GM21576 (cell line): ENCODE results near the gene WDR27.

Experiments
- ATAC-seq: cut with Tn5 transposase; IDR thresholded peaks from one replicate; pipeline ENCODE4 v1.9.1; 2021; ENCODE audit warnings: mild to moderate bottlenecking, moderate library complexity; ENCODE audit not compliant: unreplicated experiment

WDR27 gene

GRCh38 chr6:169416249-169416648 lies 285.6 kb downstream of the WDR27 start:
- no peak for ATAC-seq

GRCh38 chr6:169415179-169415578 lies 286.6 kb downstream of the WDR27 start:
- ATAC-seq, result no peak

- ATAC-seq, result no peak
These were observed 290.1 kb downstream of the WDR27 start for GRCh38 chr6:169411722-169412121.

- no peak for ATAC-seq
These were observed 290.5 kb downstream of the WDR27 start for GRCh38 chr6:169411296-169411695.

GRCh38 chr6:169409742-169410312 lies 292.0 kb downstream of the WDR27 start:
- ATAC-seq, result no peak

GRCh38 chr6:169407325-169407724 lies 294.5 kb downstream of the WDR27 start:
- no peak for ATAC-seq
